HEK293 (cell line): Measurements from ENCODE around the gene PRR18.

ENCODE experiments used
- AEBP2 ChIP-seq: fragments of 450-650 bp; formaldehyde crosslinking; IDR thresholded peaks from 2 replicates; pipeline ENCODE4 v1.5.1; 2016; ENCODE audit warnings: missing biosample characterization, missing genetic modification characterization, borderline replicate concordance
- GLI4 ChIP-seq: fragments of 450-650 bp; formaldehyde crosslinking; IDR thresholded peaks from 2 replicates; pipeline ENCODE4 v1.5.1; 2016; ENCODE audit warnings: missing biosample characterization, missing genetic modification characterization
- IKZF3 ChIP-seq: fragments of 450-650 bp; IDR thresholded peaks from 2 replicates; pipeline ENCODE4 v1.5.0; 2018; ENCODE audit warnings: missing biosample characterization, mild to moderate bottlenecking, missing genetic modification characterization, moderate library complexity
- KLF10 ChIP-seq: fragments of 450-650 bp; IDR thresholded peaks from 2 replicates; pipeline ENCODE4 v1.5.1; 2018; ENCODE audit warnings: missing biosample characterization, mild to moderate bottlenecking, missing genetic modification characterization
- PBX3 ChIP-seq: sonication (generic); formaldehyde crosslinking; IDR thresholded peaks from 2 replicates; pipeline ENCODE4 v1.8.1; 2022; ENCODE audit warnings: mild to moderate bottlenecking, moderate library complexity, missing genetic modification reagents
- PRDM6 ChIP-seq: fragments of 450-650 bp; formaldehyde crosslinking; IDR thresholded peaks from 2 replicates; pipeline ENCODE4 v1.5.1; 2017; ENCODE audit warnings: missing biosample characterization, missing genetic modification characterization
- SCRT1 ChIP-seq: fragments of 450-650 bp; formaldehyde crosslinking; IDR thresholded peaks from 2 replicates; pipeline ENCODE4 v1.5.1; 2016; ENCODE audit warnings: missing biosample characterization, missing genetic modification characterization, borderline replicate concordance
- ZBTB21 ChIP-seq: fragments of 450-650 bp; formaldehyde crosslinking; IDR thresholded peaks from 2 replicates; pipeline ENCODE4 v1.5.1; 2017; ENCODE audit warnings: missing biosample characterization, missing genetic modification characterization
- ZFHX2 ChIP-seq: fragments of 450-650 bp; formaldehyde crosslinking; conservative IDR thresholded peaks from 2 replicates; pipeline ENCODE4 v1.5.1; 2016; ENCODE audit warnings: missing biosample characterization, missing genetic modification characterization
- ZNF10 ChIP-seq: fragments of 450-650 bp; formaldehyde crosslinking; IDR thresholded peaks from 2 replicates; pipeline ENCODE4 v1.5.1; 2017; ENCODE audit warnings: missing biosample characterization, missing genetic modification characterization
- ZNF133 ChIP-seq: fragments of 450-650 bp; formaldehyde crosslinking; IDR thresholded peaks from 2 replicates; pipeline ENCODE4 v1.5.1; 2016; ENCODE audit warnings: missing biosample characterization, missing genetic modification characterization
- ZNF140 ChIP-seq: fragments of 450-650 bp; formaldehyde crosslinking; IDR thresholded peaks from 2 replicates; pipeline ENCODE4 v1.5.1; 2016; ENCODE audit warnings: missing biosample characterization, missing genetic modification characterization
- ZNF16 ChIP-seq: fragments of 450-650 bp; formaldehyde crosslinking; IDR thresholded peaks from 2 replicates; pipeline ENCODE4 v1.5.1; 2016; ENCODE audit warnings: low read depth, missing biosample characterization, missing genetic modification characterization
- ZNF18 ChIP-seq: fragments of 450-650 bp; formaldehyde crosslinking; IDR thresholded peaks from 2 replicates; pipeline ENCODE4 v1.5.1; 2016; ENCODE audit warnings: missing biosample characterization, missing genetic modification characterization
- ZNF184 ChIP-seq: fragments of 450-650 bp; IDR thresholded peaks from 2 replicates; pipeline ENCODE4 v1.5.1; 2018; ENCODE audit warnings: missing biosample characterization, mild to moderate bottlenecking, missing genetic modification characterization
- ZNF2 ChIP-seq: fragments of 450-650 bp; formaldehyde crosslinking; IDR thresholded peaks from 2 replicates; pipeline ENCODE4 v1.5.1; 2016; ENCODE audit warnings: missing biosample characterization, missing genetic modification characterization
- ZNF23 ChIP-seq: fragments of 450-650 bp; formaldehyde crosslinking; IDR thresholded peaks from 2 replicates; pipeline ENCODE4 v1.5.1; 2016; ENCODE audit warnings: missing biosample characterization, missing genetic modification characterization, borderline replicate concordance
- ZNF26 ChIP-seq: fragments of 450-650 bp; formaldehyde crosslinking; IDR thresholded peaks from 2 replicates; pipeline ENCODE4 v1.5.1; 2016; ENCODE audit warnings: missing biosample characterization, missing genetic modification characterization
- ZNF266 ChIP-seq: fragments of 450-650 bp; formaldehyde crosslinking; IDR thresholded peaks from 2 replicates; pipeline ENCODE4 v1.5.1; 2016; ENCODE audit warnings: missing biosample characterization, missing genetic modification characterization, low read depth
- ZNF324 ChIP-seq: fragments of 450-650 bp; formaldehyde crosslinking; IDR thresholded peaks from 2 replicates; pipeline ENCODE4 v1.5.1; 2016; ENCODE audit warnings: missing biosample characterization, missing genetic modification characterization
- ZNF362 ChIP-seq: fragments of 450-650 bp; formaldehyde crosslinking; IDR thresholded peaks from 2 replicates; pipeline ENCODE4 v1.5.1; 2016; ENCODE audit warnings: missing biosample characterization, missing genetic modification characterization
- ZNF37A ChIP-seq: fragments of 450-650 bp; IDR thresholded peaks from 2 replicates; pipeline ENCODE4 v1.5.1; 2018; ENCODE audit warnings: missing biosample characterization, missing genetic modification characterization
- ZNF423 ChIP-seq: fragments of 450-650 bp; formaldehyde crosslinking; IDR thresholded peaks from 2 replicates; pipeline ENCODE4 v1.5.1; 2016; ENCODE audit warnings: missing biosample characterization, missing genetic modification characterization
- ZNF473 ChIP-seq: fragments of 450-650 bp; formaldehyde crosslinking; IDR thresholded peaks from 2 replicates; pipeline ENCODE4 v1.5.1; 2017; ENCODE audit warnings: missing biosample characterization, missing genetic modification characterization
- ZNF488 ChIP-seq: fragments of 450-650 bp; formaldehyde crosslinking; IDR thresholded peaks from 2 replicates; pipeline ENCODE4 v1.5.1; 2016; ENCODE audit warnings: missing biosample characterization, missing genetic modification characterization
- ZNF514 ChIP-seq: fragments of 450-650 bp; formaldehyde crosslinking; IDR thresholded peaks from 2 replicates; pipeline ENCODE4 v1.5.1; 2016; ENCODE audit warnings: missing biosample characterization, missing genetic modification characterization
- ZNF658 ChIP-seq: fragments of 450-650 bp; formaldehyde crosslinking; IDR thresholded peaks from 2 replicates; pipeline ENCODE4; 2016; ENCODE audit warnings: missing biosample characterization, missing genetic modification characterization
- ZNF664 ChIP-seq: fragments of 450-650 bp; formaldehyde crosslinking; IDR thresholded peaks from 2 replicates; pipeline ENCODE4 v1.5.1; 2016; ENCODE audit warnings: missing biosample characterization, missing genetic modification characterization
- ZNF747 ChIP-seq: fragments of 450-650 bp; formaldehyde crosslinking; IDR thresholded peaks from 2 replicates; pipeline ENCODE4 v1.5.1; 2016; ENCODE audit warnings: missing biosample characterization, missing genetic modification characterization
- ZNF768 ChIP-seq: fragments of 450-650 bp; formaldehyde crosslinking; IDR thresholded peaks from 2 replicates; pipeline ENCODE4 v1.5.1; 2018; ENCODE audit warnings: missing biosample characterization, mild to moderate bottlenecking, missing genetic modification characterization
- ZNF776 ChIP-seq: fragments of 450-650 bp; formaldehyde crosslinking; IDR thresholded peaks from 2 replicates; pipeline ENCODE4 v1.5.0; 2017; ENCODE audit warnings: missing biosample characterization, missing genetic modification characterization, borderline replicate concordance
- ZXDB ChIP-seq: fragments of 450-650 bp; formaldehyde crosslinking; IDR thresholded peaks from 2 replicates; pipeline ENCODE4 v1.5.1; 2016; ENCODE audit warnings: missing biosample characterization, missing genetic modification characterization

PRR18 gene

GRCh38 chr6:166342349-166343149 is 34.4 kb upstream of the PRR18 start, which contains the start of gene SFT2D1 (continued):
- TF ChIP-seq SCRT1 (tag by site-specific recombination) (no peak), AEBP2 (tag by site-specific recombination) (no peak), ZNF16 (no peak), ZNF37A (tag by site-specific recombination) (no peak), GLI4 (no peak), ZNF23 (tag by site-specific recombination) (no peak), ZNF362 (tag by site-specific recombination) (no peak), ZNF140 (tag by site-specific recombination) (no peak), ZNF266 (tag by site-specific recombination) (no peak), ZNF423 (tag by site-specific recombination) (0 out of 2 replicates have a peak, but pooled peaks have one; percentile 29), ZFHX2 (tag by site-specific recombination) (peak; percentile 90), ZNF184 (tag by site-specific recombination) (no peak), KLF10 (tag by site-specific recombination) (no peak), ZNF514 (tag by site-specific recombination) (no peak), ZNF324 (tag by site-specific recombination) (0 out of 2 replicates have a peak, but pooled peaks have one; percentile 69), ZNF664 (no peak), ZNF133 (no peak), ZNF776 (tag by site-specific recombination) (no peak), ZNF18 (tag by site-specific recombination) (no peak), IKZF3 (tag by site-specific recombination) (no peak), ZNF747 (tag by site-specific recombination) (no peak), ZNF10 (tag by site-specific recombination) (no peak), PRDM6 (tag by site-specific recombination) (no peak), ZNF26 (tag by site-specific recombination) (no peak), ZBTB21 (tag by site-specific recombination) (no peak; the same call in 1 of the 2 replicates), ZNF488 (no peak), PBX3 (peak; percentile 57; the same call in 1 of the 2 replicates), ZXDB (peak; percentile 100), ZNF768 (tag by site-specific recombination) (no peak), ZNF2 (tag by site-specific recombination) (0 out of 2 replicates have a peak, but pooled peaks have one; percentile 72), ZNF658 (no peak), ZNF473 (tag by site-specific recombination) (no peak)
